HT-29 (cell line): ENCODE results near the gene PLAC8. TPM values are rescaled to one million over a fixed set of nuclear protein-coding genes. Genes with fewer than 3 reads are reported as not detected.
A peak's percentile ranks its signal among the peaks of the same experiment; 100 is the strongest.
"Not testable (repeated sequence)": the region's sequence is repeated elsewhere in the genome, so short reads cannot be mapped to it uniquely, and the experiment has no call there.

Experiments used
- DNase-seq: peaks from one replicate; pipeline ENCODE4 v3.0.0-alpha.2; 2015; ENCODE audit warnings: low spot score
- total RNA-seq: library from RNA; depleted of rRNA; stranded (reverse); fragments of >200 nt; shearing (Covaris generic); gene quantifications from 2 replicates; pipeline ENCODE4 v1.2.3, GENCODE V29; 2014; rRNA removed

The PLAC8 gene
- total RNA-seq = 9.8 and 10.8 TPM in 2 replicates

DNA sequence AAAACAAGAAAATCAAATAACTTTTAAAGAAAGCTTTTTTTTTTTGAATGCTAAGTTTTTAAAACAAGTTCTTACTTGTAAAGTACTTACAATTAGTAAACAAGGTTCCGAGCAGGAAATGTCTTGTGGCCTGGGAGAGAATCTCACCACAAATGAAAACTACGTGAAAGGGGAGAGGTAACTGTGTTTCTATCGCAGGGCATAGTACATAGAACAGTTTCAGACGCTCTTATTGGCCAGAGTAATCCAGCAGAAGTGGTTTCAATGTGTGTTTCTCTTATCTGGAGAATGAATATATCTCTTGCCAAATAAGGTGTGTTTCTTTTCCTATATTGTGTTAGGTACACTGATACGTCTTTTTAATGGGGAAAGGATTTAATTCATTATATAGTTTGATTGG, at the start of gene PLAC8:
Gene PLAC8 (minus strand): TSS at position 154 of the 400 bp plus-strand sequence. CDS start 6,808 bp downstream, outside the sequence.
- DNase-seq = peak; percentile 52

DNA sequence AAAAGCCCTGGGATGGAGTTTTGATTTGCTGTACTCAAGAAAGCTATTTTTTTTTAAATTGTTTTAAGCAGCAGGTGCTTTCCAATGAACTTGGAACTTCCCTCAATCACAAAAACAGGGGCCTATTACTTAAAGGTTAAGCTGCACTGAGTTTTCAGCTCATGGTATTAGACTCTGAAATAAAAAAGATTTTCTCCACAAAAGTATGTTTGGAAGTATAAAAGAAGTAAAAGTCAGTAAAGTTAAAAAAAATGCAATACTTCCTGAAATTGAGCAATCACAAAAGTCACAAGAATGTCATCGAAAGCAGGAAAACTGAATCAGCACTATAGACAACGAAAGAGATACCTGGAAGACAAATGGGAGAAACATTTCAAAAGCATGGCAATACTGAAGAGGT, 38.9 kb upstream of the PLAC8 start:
- no peak for DNase-seq

- DNase-seq = no peak
These were observed 38.2 kb upstream of the PLAC8 start for GRCh38 chr4:83152746-83153145.

DNA sequence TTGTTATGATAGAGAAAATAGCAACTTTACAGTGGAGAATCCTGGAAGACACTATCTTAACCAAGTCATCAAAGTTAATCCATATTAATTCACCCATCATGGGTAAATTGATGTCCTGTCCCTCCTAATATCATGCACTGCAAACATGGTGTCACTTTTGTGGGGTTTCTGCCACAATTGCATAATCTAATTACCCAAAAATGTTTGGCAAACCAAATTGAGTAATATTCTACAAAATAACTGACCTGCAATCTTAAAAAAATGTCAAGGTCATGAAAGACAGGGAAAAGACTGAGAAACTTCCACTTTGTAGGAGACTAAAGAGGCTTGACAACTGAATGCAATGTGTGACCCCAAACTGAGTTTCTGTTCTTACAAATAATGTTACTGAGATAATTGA, 37.1 kb upstream of the PLAC8 start:
- DNase-seq = no peak

DNA sequence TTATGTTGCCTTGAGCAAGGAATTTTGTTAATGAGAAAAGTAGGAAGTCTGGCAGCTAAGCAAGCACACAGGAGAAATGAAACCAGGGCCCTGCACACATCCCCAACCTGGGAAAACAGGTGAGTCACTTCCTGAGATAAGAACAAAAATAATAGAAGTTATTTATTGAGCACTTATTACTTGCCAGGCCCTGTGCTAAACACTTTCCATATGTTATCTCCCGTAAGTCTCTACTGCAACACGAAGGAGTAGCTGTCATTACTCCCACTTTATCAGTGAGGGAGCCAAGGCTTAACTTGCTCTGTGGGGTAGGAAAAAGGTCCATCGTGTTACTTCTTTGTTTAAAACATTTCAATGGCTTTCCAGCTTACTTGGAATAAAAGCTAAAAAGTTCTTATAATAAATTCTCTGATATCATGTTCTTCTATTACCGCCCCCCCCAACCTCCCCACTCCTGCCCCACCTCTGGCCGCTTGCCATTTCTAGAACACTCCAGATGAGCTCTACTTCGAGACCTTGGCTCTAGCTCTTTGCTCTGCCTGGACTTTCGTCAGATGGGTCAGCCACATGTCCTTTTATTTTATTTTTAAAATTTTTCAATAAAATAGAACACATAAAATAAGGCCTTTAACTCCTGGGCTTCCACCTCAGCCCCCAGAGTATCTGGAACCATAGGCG, 36.3 kb upstream of the PLAC8 start:
- DNase-seq = peak; percentile 49

DNA sequence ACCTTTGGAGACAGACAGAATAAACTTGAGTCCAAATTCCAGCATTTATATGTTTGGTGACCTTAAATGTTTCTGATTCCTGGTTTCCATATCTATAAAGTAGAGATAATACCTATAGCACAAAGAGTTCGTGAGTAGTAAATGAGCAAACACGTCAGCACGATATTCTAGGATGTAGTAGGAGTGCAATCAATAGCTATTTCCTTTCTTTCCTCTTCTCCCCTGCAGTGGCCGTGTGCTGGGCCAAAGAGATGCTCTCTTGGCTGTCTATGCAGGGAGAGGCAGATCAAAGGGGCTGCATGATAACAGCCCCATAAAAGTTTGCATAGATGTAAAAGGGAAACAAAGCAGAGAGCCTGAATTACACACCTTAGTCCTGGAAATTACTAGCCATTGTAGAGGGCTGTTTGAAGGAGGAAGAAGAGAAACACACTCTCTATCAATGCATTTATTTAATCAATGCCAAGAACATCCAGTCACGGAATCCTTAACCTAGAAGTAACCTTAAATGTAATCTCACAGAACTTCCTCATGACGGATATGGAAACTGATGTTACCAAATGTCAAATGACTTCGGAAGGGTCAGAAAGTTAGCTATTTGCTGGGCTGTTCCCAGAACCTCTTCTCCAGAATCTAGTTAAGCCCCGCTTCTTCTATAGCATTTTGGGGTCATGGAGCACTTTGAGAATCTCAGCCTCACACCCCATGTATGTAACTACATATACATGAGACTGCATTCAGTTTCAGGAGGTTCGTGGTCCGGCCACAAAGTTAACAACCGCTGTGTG, 35.5 kb upstream of the PLAC8 start:
- DNase-seq = peak; percentile 12

DNA sequence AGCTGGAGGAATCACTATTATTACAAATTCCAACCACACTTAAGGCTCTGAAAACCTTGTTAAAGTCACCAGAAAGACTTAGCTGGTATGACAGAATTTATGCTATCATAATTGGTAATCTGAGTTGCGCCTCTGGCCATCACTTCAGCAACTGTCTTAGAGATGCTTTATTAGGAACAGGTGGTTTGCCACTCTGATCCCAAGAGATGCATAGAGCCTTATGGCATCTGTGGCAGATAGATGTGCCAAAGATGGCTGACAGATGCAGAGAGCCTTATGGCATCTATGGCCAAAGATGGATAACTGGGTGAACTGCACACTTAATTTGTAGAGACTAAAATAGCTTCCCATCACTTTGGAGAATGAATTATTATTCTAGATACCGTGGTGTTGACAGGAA, 32.3 kb upstream of the PLAC8 start:
- DNase-seq = no peak

DNA sequence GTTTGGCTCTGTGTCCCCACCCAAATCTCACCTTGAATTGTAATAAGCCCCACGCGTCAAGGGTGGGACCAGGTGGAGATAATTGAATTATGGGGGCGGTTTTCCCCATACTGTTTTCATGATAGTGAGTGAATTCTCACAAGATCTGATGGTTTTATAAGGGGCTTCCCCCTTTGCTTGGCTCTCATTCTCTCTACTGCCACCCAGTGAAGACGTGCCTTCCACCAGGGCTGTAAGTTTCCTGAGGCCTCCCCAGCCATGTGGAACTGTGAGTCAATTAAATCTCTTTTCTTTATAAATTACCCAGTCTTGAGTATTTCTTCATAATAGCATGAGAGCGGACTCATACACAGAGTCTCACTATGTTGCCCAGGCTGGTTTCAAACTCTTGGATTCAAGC, 31.2 kb upstream of the PLAC8 start:
- DNase-seq = not testable (repeated sequence)

DNA sequence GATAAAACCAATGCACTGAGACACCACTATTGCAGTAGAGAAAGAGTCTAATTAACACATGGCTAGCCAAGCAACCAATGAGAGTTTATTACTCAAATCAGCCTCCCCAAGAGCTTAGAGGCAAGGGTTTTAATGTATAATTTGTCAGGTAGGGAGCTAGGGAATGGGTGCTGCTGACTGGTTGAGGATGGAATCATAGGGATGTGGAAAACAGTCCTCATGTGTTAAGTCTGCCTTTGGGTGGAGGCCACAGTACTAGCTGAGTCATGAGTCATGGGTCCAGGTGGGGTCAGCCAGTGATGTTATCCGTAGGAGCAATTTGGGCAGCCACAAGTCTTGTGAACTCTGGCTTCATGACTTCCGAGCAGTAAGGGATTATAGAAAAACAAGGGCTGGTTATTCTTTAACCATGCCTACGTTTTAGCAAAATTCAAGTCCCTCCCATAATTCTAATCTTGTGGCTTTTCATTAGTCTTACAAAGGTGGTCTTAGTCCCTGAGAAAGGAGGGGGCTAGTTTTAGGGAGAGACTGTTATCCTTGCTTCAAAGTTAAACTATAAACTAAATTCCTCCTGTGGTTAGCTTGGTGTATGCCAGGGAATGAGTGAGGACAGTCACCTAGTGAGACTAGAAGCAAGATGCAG, 25.1 kb upstream of the PLAC8 start:
- peak; percentile 46 for DNase-seq

DNA sequence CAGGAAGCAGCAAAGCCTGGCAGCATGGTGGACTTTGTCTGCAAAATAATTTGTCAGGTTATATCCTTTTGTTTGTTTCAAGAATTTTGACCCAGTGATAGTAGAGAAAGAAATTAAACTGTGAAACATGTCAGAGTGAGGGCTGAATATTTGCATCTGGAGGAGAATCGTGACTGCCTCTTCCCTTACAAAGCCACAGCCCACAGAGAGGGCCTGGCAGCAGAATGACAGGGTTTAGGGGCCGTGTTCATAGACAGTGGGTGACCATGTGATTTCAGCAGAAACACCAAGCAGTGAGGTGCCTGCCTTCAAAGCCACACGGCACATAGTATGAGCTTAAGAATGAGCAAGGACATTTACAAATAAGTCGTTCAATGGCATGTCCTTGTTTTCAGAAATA, 24.4 kb upstream of the PLAC8 start:
- no peak for DNase-seq

DNA sequence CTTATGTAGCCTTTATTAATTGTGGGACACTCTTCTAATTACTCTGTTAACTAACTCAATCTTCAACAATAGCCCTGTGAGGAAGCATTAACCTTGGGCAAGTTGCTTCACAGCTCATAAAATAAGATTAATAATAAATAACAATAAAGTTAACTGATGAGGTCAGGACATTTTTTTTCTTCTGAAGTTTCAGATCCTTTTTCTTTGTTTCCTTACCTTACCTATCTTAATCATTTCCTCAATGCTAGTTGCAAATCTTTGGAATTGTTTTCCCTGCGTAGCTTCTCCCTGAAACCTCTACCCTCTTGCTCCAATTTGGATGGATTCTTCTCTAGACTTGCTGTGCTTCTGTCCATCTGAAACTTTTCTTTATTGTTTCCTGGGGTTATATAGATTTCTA, 17.5 kb upstream of the PLAC8 start:
- DNase-seq = no peak

DNA sequence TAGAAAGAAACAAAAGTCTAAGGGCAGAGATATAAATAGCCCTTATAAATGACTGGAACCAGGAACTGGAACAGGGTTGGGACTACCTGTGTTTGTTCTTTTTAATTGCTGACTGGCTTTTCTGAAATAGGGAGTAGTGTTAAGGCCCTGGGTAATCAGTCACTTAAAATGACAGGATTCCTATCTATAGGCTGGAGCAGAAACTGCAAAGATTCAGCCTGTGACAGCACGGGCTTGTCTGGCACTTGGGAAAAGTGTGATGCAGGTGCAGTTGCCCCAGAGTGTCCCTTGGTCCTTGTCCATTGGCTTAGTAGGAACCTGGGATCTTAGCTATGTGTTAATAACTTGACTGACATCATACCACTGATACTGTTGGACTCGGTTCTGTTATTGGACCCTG, 14.7 kb upstream of the PLAC8 start:
- DNase-seq = peak; percentile 50

DNA sequence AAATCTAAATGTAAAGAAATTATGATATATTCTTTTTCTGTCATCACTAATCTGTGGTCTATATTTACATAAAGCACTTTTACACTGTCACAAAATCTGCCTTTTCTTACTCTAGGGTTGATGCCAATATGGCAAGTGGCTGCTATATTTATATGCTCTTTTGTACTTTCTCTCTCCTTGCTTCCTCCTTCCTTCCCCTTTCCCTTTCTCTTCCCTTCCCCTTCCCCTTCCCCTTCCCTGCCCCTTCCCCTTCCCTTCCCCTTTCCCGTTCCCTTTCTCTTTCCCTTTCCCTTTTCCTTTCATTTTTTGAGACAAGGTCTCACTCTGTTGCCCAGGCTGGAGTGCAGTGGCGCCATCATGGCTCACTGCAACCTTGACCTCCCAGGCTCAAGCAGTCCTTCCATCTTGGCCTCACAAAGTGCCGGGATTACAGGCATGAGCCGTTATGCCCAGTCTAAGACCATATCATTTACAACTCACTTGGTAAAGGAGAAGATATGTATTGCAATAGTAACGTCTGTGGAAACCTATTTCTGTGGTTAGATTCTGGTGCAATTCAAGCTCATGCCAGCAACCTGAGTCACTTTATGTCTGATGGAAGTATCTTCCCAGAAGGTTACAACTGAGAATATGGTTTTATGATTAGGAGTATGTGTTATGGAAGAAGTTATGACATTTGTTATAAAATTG, 13.9 kb upstream of the PLAC8 start:
- no peak for DNase-seq

DNA sequence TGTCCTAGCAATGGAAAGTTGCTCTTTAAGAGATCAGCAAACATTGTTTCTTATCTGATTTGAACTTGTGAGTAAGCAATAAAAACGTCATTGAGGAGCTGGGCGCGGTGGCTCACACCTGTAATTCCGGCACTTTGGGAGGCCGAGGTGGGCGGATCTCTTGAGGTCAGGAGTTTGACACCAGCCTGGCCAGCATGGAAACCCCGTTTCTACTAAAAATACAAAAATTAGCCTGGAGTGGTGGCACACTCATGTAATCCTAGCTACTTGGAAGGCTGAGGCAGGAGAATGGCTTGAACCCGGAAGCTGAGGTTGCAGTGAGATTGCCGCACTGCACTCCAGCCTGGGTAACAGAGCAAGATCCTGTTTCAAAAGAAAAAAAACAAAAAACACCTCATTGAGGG, 11.2 kb upstream of the PLAC8 start:
- no peak for DNase-seq

- no peak for DNase-seq
These were observed 9.7 kb upstream of the PLAC8 start for GRCh38 chr4:83124111-83124780.

DNA sequence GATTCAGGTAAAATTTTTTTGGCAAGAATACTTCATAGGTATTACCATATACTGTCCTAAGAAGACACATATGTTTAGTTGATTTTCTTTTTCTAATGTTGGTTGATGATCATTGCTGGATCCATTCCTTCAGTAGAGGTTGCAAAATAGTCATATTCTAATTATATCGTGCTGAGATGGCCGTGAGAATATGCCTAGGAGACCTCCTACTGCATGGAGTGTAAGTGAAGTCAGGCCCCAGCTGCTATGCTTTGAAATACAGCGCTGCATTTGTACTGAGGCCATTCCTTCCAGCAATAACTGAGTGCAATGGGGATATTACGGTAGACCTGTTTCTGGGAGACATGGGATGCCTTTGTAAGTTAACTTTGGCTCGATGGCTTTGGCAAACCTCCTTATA, 6.7 kb upstream of the PLAC8 start:
- DNase-seq = no peak

GRCh38 chr4:83118869-83119268, 4.3 kb upstream of the PLAC8 start:
- DNase-seq = no peak

DNA sequence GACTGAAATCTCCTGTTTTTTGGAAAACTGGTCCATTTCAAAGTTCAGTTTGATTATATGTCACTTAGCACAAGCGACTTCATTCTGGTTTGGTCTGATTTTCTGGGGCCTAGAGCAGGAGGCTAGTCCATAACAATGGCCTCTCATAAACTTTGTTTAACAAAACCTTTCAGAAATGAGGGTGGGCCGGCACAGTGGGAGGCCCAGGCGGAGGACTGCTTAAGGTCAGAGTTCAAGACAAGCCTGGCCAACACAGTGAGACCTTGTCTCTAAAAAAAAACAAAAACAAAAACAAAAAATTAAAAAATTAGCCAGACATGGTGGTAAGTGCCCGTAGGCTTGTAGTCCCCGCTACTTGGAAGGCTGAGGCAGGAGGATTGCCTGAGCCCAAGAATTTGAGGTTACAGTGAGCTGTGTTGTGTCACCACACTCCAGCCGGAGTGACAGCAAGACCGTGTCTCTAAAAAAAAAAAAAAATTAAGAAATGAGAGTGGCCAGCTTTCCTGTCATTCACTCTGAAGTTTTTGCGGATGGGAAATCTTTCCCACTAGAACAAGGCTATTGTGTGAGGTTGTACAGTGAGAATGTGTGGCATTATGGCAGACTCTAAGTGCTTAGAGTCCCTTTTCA, 1.2 kb upstream of the PLAC8 start:
- no peak for DNase-seq

DNA sequence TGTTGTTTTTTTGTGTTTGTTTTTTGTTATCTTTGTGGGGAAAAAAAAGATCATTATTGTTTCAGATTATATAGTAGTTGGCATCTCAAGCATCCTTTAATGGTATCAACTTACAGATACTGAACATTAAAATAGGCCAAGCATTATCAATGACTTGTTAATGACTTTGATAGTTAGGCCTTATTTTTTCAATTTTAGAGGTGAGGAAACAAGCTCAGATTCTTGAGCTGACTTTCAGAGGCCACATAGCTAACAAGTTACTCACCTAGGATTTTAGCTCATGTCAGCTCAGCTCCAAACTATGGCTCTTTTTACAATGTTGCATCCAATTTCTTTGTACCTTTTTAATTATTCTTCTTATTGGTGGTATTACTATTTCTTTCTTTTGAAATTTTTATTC, 471 bp upstream of the PLAC8 start:
- DNase-seq = no peak

GRCh38 chr4:83113429-83113786, 1.1 kb downstream of the PLAC8 start:
- DNase-seq = peak; percentile 45
